ENCODE data around the gene IGF2BP2.

DNA sequence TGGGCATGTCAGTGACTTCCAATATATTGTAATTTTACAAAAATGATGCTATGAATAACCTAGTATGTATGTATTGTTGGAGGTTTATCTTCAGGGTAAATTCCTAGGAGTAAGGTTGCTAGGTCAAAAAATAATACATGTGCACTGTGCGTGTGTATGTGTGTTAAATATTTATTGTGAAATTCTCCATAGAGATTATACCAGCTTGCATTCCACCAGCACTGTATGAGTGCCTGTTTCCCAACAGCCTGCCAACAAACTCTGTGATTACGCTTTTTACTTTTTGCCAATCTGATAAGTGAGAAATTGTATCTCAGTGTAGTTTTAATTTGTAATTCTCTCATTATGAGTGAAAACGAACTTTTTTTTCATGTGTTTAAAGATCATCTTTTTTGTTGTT lies 12.6 kb upstream of the IGF2BP2 start:
- TF ChIP-seq POLR2AphosphoS5 (IDR thresholded peaks at IDR 0.05; ENCODE audit: low read depth) = no peak
- TF ChIP-seq, protein P1, sequence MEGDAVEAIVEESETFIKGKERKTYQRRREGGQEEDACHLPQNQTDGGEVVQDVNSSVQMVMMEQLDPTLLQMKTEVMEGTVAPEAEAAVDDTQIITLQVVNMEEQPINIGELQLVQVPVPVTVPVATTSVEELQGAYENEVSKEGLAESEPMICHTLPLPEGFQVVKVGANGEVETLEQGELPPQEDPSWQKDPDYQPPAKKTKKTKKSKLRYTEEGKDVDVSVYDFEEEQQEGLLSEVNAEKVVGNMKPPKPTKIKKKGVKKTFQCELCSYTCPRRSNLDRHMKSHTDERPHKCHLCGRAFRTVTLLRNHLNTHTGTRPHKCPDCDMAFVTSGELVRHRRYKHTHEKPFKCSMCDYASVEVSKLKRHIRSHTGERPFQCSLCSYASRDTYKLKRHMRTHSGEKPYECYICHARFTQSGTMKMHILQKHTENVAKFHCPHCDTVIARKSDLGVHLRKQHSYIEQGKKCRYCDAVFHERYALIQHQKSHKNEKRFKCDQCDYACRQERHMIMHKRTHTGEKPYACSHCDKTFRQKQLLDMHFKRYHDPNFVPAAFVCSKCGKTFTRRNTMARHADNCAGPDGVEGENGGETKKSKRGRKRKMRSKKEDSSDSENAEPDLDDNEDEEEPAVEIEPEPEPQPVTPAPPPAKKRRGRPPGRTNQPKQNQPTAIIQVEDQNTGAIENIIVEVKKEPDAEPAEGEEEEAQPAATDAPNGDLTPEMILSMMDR (IDR thresholded peaks at IDR 0.05; ENCODE audit: insufficient read depth, low read length) = no peak

Measured in HL-60 (cell line).